GM19238 (cell line): ENCODE data around the gene PPP2R5D.
A peak's percentile ranks its signal among the peaks of the same experiment; 100 is the strongest.
"Not testable (repeated sequence)": the region's sequence is repeated elsewhere in the genome, so short reads cannot be mapped to it uniquely, and the experiment has no call there.

Source experiments
- DNase-seq: peaks from one replicate; pipeline ENCODE4 v3.0.0; 2011; ENCODE audit warnings: low spot score; ENCODE audit not compliant: insufficient read length

Gene PPP2R5D

DNA sequence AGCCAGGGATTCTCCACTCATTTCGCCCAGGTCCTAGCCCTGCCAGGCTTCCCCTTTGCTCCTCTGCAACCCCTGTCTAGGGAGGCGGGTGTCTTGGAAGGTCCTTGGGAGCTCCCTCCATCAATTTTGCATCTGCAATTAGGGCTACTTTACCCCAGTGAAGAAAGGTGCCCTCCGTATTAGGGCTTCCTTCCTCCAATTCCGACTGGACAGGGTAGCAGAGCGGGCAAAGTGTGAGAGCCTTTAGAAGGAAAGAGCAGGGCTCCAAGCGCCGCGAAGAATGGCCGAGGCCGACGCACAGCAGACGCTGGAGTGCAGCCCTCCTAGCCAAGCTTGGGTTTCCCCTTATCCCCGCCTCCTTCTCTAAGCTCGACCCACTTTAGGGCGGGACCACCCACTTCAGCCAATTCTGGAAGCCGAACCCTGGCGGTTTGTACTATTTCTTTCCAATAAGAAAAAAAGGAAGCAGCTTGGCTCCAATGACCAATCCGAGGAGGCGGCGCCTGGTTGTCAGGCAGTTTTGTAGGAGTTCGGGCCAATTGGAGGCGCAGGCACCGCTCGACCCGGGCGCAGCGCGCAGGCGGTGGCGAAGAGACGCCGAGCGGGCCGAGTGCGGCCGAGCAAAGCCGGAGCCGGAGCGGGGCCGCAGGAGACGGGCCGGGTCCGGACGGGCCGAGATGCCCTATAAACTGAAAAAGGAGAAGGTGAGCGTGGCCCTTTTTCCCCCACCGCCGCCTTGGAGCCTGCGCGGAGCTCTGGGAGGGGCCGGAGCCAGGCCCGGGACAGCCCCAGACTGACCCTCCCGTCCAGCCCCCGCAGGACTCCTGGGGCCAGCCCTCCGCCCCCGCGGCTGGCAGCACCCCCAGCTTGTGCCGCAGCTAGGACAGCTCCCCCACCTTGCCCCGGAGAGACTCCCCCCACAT, at the start of gene PPP2R5D:
PPP2R5D (plus strand) TSS at position 570 of the 923 bp plus-strand sequence; CDS start at position 678, 108 bp downstream.
- DNase-seq = peak; percentile 92

DNA sequence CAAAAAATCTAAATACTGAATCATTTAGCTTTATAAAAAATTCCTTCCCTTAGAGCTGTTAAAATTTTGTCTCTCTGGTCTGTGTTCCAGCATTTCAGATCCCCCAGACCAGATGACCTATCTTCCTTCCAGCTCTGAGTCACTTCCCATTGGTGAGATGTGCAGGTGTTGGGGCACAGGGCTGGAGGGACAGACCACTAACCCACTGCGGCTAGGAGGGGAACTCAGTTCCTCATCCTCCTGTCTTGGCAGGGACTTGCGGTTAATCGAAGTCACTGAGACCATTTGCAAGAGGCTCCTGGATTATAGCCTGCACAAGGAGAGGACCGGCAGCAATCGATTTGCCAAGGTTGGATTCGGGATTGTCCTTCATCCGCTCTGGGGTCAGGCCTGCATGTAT, 49.0 kb upstream of the PPP2R5D start:
- DNase-seq = no peak

DNA sequence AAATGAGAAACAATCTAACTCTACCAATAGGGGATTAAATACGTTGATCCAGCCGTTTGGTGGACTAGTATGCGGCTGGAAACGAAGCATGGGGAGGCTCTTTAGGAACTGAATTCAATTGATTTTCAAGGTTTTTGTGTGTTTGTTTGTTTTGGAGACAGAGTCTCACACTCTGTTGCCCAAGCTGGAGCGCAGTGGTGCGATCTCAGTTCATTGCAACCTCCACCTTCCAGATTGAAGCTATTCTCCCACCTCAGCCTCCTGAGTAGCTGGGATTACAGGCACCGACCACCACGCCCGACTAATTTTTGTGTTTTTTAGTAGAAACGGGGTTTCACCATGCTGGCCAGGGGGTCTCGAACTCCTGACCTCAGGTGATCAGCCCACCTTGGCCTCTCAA, 48.0 kb upstream of the PPP2R5D start:
- DNase-seq = no peak

DNA sequence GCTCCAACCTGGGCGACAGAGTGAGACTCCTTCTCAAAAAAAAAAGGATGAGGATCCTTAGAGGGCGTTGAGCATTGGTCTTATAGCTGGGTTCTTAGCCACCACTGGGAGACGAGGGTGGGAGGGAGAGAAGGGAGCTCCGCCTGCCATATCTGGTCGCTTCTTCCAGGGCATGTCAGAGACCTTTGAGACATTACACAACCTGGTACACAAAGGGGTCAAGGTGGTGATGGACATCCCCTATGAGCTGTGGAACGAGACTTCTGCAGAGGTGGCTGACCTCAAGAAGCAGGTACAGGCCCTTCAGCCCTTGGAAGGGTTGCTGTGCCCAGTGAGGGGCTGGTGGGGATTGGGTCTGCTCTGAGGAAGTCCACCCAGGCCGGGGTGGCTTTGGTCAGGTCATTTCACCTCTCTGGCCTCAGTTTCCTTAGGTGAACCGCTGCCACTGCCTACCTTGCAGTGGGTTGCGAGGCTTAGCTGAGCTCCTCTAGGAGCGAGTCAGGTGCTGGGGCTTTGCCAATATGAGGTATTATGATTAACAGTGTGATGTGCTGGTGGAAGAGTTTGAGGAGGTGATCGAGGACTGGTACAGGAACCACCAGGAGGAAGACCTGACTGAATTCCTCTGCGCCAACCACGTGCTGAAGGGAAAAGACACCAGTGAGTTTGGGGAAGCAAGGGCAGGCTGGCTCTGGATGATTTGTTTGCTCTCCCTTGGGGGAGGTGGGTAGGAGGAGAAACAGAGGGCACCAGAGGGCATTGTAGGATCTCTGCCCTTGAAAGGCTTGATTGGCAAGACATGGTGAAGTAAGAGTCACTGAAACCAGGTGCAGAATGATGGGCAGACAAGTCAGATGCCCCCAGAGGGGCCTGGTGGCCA, 46.6 kb upstream of the PPP2R5D start:
- DNase-seq = no peak

DNA sequence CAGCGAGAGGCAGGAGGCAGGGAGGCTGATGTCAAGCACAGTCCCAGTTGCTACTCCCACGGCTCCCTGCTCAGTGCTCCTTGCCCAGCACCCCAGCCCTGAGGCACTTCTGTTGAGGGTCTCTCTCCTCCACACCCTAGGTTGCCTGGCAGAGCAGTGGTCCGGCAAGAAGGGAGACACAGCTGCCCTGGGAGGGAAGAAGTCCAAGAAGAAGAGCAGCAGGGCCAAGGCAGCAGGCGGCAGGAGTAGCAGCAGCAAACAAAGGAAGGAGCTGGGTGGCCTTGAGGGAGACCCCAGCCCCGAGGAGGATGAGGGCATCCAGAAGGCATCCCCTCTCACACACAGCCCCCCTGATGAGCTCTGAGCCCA, 46.0 kb upstream of the PPP2R5D start:
- no peak for DNase-seq

DNA sequence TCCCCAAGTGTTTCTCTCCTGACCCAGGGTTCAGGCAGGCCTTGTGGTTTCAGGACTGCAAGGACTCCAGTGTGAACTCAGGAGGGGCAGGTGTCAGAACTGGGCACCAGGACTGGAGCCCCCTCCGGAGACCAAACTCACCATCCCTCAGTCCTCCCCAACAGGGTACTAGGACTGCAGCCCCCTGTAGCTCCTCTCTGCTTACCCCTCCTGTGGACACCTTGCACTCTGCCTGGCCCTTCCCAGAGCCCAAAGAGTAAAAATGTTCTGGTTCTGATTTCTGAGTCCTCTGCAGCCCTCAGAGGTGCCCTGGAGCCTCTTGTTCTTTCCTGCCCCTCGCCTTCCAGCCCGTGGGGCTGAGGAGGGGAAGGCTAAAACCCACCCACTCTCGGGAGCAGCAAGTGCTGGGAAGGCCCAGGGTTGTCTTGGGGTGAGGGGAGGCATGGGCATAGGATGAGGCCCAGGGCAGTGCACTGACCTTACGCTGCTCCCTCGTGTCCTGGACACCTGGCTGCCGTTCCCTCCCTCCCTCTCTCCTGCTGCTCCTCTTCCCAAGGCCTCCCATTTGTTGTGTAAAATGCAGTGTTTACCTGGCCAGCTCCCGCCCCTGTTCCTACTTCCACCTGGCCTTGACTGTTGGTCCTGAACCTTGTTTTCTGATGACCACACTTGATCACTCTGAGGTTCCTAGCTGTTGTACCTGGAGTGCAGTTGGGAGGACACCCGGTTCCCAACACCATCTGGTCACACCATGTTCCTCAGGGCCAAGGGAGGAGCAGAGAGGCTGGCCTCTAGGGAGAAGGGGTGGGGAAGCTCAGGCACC, 45.2 kb upstream of the PPP2R5D start:
- no peak for DNase-seq

DNA sequence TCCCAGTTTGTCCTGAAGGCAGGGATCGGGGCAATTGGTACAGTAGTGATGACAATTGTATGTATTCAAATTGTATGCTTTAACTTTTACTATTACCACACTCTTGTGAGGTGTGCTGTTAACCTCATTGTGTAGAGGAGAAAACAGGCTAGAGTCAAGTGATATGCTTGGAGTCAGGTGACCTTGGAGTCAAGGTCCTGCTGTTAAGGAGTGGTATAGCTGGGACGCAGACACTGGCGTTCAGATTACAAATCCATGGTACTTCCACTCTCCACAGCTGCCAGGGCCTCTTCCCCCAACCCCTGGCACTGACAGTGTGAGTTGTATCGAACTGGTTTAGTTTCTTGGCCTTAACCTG, 44.6 kb upstream of the PPP2R5D start:
- no peak for DNase-seq

DNA sequence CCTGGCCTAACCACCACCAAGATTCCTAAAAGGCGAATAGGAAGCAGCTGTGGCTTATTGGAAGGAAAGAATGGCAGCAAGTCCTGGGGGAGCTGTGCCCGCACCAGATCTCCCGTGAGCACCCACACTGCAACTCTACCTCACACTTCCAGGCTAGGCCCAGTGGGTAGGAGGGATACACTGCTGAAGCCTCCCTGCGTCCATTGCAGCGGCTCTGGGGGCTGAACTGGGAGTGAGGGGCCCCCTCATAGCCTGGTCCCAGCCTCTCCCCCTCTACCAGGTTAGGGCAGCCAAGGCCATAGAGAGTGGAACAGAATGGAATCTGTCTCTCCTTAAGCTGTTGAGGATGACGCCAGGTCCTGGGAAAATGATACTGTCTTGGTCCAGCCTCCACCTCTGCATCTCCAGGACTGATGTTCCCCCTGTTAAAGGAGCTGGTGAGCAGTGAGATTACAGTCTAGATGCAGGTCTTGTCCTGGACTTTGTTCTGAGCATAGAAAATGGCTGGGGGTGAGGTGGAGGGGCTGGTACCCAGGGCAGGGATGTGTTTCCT, 43.8 kb upstream of the PPP2R5D start:
- no peak for DNase-seq

DNA sequence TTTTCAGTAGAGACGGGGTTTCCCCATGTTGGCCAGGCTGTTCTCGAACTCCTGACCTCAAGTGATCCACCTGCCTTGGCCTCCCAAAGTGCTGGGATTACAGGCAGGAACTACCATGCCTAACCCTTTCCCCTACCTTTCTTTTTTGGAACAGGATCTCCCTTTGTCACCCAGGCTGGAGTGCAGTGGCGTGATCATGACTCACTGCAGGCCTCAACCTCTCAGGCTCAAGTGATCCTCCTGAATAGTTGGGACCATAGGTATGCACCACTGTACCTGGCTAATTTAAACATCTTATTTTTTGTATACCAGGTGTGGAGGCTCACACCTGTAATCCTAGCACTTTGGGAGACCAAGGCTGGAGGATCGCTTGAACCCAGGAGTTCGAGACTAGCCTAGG, 43.0 kb upstream of the PPP2R5D start:
- not testable (repeated sequence) for DNase-seq

DNA sequence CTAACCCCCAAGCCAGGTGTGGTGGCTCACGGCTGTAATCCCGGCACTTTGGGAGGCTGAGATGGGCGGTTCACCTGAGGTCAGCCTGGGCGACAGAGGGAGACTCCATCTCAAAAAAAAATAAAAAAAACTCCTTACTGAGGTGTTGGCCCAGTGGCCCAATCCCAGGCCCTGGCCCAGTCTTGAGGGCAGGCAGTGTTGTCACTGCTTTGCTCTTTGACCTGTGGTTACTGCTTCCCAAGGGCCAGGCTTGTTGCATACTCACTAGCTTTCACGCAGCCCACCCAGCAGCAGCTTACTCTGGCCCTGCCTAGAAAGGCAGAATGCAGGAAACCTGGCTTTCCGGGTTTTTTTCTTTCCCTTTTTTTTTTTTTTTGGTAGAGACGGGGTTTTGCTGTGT, 41.9 kb upstream of the PPP2R5D start:
- no peak for DNase-seq

DNA sequence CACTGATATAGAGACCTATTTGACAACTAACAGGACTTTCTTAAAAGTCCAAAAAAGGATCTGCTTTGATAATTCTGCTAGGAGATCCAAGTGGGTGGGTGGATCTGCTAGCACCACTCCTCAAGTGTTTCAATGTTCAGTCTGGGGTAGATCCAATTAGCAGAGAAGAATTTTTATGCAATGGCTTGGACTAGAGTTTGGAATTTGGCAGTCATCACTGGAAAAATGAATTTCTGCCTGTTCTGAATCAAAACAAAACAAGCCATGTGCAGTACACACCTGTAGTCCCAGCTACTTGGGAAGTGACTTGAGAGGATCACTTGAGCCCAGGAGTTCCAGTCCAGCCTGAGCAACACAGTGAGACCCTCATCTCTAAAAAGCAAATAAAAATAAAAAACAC, 36.4 kb upstream of the PPP2R5D start:
- DNase-seq = no peak

DNA sequence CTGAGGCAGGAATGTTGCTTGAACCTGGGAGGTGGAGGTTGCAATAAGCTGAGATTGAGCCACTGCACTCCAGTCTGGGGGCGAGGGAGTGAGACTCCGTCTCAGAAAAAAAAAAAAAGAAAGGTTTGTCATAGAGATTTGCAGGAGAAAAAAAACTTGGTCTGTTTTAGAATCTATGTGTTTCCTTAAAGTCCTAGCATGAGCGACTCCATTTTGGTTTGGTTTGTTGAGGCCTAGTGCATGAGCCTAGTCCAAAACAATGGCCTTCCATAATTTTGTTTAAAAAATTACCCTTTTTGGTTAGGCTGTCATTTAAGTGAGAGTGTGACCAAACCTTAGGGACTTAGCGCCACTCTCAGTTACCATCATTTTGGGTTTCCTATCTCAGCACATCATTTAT, 32.0 kb upstream of the PPP2R5D start:
- DNase-seq = no peak

DNA sequence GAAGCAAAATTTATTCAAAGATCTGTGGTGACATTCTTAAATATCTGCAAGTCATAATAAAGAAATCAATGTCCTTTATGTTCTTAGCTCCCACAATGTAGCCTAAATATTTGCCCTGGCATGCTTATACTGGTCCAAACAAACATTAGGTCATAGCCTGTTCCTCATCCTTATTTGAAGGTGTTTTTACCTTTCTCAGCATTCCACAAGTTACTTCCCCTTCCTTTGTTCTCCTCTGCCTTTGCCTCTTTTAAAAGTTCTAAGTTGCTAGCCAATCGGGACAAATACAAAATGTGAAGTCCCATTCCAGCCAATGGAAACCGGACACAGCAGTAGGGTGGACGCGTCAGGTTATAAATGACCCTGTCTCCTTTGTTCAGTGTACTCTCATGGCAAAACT, 30.0 kb upstream of the PPP2R5D start:
- not testable (repeated sequence) for DNase-seq

DNA sequence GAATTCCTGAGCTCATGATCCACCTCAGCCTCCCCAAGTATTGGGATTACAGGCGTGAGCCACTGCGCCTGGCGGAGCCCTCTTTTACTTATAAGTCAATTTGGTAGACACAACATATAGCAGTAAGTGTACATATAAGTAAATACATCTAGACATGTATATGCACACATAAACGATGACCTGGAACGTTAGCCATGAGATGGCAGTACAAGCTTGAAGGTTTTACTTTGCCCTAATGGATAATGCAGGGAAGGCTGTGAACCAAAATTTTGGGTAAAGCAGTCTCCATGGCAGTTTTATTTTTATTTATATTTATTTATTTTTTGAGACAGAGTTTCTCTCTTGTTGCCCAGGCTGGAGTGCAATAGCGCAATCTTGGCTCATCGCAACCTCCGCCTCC, 26.2 kb upstream of the PPP2R5D start:
- no peak for DNase-seq

DNA sequence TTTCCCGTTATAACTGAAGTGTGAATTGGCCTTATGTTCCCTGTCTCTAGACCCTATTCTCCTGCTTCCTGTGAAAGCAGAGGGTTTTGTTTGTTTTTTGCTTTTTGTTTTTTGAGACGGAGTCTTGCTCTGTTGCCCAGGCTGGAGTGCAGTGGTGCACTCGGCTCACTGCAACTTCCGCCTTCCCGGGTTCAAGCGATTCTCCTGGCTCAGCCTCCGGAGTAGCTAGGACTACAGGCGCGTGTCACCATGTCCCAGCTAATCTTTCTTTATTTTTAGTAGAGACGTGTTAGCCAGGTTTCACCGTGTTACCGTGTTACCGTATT, 24.5 kb upstream of the PPP2R5D start:
- no peak for DNase-seq

DNA sequence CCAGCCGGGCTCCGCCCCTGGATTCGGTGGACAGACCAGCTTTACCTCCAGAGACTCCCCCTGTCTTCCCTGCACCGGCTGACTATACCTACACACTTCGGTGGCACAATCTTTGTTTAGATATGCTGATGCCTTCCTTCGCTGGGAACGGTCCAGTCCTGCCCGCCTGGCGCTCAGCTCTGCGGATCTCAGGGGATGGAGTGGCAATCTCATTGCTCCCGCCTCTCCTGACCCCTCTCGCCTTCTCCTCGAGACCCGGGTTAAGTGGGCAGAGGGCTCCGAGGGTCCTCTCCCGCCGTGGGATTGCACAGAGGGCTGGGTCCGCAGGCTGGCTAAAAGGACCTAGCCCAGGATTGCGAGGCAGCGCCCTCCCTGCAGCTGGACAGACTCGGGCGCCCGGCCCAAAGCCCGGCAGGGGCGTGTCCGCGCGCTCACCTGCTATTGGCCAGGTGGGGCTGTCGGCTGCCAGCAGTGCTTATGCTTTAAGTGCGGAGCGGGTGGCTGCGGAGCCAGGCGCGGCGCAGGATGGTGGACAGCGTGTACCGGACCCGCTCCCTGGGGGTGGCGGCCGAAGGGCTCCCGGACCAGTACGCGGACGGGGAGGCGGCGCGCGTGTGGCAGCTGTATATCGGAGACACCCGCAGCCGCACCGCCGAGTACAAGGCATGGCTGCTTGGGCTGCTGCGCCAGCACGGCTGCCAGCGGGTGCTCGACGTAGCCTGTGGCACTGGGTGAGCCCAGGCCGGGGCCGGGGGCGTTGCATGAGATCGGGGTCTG, 23.9 kb upstream of the PPP2R5D start, which contains the start of gene GNMT:
GNMT (plus strand) TSS at position 512 of the 777 bp plus-strand sequence; CDS start at position 526, 14 bp downstream.
- peak; percentile 32 for DNase-seq

DNA sequence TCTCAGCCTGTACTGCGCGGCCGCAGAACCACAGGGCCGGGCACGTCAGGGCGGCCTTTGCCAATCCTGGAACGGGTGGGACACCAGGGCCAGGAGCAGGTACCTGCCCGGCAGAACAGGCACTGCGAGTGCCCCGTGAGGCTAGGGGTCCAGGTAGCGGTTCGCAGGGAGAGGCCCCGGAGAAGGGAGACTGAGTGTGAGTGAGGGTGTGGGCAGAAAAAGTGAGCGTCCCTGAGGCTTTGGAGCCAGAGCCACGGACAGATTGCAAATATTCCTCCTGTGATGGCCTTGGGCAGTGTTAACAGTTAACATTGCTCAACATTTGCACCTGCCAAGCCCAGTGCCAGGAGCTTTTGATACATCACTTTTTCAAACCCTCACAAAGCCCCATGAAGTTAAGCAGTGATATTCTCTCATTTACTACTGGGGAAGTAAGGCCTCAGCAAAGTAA, 23.3 kb upstream of the PPP2R5D start:
- no peak for DNase-seq

DNA sequence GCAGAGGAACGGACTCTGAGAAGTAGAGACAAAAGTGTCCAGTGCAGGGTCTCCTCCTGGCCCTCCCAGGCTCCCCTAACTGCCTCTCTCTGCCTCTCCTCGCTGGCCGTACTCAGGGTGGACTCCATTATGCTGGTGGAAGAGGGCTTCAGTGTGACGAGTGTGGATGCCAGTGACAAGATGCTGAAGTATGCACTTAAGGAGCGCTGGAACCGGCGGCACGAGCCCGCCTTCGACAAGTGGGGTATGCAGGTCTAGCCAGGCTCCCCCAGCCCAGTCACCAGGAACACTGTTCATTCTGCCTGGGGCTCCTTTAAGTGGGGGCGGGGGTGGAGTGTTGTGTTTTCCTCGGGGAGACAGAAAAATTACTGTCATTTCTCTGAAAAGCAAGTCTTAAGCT, 22.3 kb upstream of the PPP2R5D start:
- no peak for DNase-seq

DNA sequence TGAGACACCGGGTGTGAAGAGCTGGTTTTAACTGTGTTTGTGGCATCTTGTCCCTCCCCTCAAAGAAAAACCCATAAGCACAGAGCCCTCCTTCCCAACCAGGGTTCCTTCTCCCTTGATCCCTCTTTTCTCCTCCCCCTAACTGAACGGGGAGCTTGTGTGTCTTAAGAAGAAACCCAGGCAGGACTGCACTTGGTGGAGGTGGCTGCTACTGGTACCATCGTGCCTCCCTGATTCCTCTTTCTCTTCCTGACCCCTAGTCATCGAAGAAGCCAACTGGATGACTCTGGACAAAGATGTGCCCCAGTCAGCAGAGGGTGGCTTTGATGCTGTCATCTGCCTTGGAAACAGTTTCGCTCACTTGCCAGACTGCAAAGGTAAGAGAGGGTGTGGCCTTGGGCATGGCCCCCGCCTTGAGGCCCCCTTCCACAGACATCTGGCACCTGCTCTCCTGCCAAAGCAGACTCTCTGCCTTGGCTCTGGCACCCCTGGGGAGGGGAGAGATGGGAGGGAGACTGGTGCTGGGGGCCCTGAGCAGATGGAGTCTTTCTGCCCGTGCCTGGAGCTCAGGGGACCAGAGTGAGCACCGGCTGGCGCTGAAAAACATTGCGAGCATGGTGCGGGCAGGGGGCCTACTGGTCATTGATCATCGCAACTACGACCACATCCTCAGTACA, 21.7 kb upstream of the PPP2R5D start:
- DNase-seq = no peak
